SU-DHL-6 (cell line): ENCODE data around the gene NGF.

Experiments
- EZH2phosphoT487 ChIP-seq: fragments of 200-600 bp; sonication (generic), shearing (Covaris generic); conservative IDR thresholded peaks from 2 replicates; pipeline ENCODE4 v1.6.1; 2018; ENCODE audit warnings: mild to moderate bottlenecking, antibody characterized with exemption, low read length, moderate library complexity, mixed read lengths
- TF ChIP-seq, protein P1 (sequence below): fragments of 200-600 bp; sonication (generic); IDR thresholded peaks from one replicate; pipeline ENCODE4 v1.5.1; 2017; ENCODE audit warnings: antibody characterized with exemption, mild to moderate bottlenecking, low read length, moderate library complexity; ENCODE audit not compliant: insufficient read depth, poor library complexity, severe bottlenecking

GRCh38 chr1:115314765-115315164 is 23.3 kb downstream of the NGF start:
- TF ChIP-seq, protein P1, sequence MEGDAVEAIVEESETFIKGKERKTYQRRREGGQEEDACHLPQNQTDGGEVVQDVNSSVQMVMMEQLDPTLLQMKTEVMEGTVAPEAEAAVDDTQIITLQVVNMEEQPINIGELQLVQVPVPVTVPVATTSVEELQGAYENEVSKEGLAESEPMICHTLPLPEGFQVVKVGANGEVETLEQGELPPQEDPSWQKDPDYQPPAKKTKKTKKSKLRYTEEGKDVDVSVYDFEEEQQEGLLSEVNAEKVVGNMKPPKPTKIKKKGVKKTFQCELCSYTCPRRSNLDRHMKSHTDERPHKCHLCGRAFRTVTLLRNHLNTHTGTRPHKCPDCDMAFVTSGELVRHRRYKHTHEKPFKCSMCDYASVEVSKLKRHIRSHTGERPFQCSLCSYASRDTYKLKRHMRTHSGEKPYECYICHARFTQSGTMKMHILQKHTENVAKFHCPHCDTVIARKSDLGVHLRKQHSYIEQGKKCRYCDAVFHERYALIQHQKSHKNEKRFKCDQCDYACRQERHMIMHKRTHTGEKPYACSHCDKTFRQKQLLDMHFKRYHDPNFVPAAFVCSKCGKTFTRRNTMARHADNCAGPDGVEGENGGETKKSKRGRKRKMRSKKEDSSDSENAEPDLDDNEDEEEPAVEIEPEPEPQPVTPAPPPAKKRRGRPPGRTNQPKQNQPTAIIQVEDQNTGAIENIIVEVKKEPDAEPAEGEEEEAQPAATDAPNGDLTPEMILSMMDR, result no peak
- TF ChIP-seq EZH2phosphoT487, result no peak
